Type B pancreatic cell (in vitro differentiated cells): ENCODE measurements around the gene PRKAA2. TPM values are rescaled to one million over a fixed set of nuclear protein-coding genes. Genes with fewer than 3 reads are reported as not detected.

Experiments
- DNase-seq: peaks from one replicate; pipeline ENCODE4 v3.0.0; 2021; ENCODE audit warnings: mixed read lengths; ENCODE audit not compliant: unreplicated experiment; ENCODE audit errors: extremely low spot score
- H3K27ac Mint-ChIP-seq: 2 replicates; pipeline ENCODE4 v1.8.0; 2021; ENCODE audit warnings: mild to moderate bottlenecking, mixed read lengths
- H3K27me3 Mint-ChIP-seq: 2 replicates; pipeline ENCODE4 v1.8.0; 2021; ENCODE audit warnings: mixed read lengths
- H3K36me3 Mint-ChIP-seq: 2 replicates; pipeline ENCODE4 v1.8.0; 2021; ENCODE audit warnings: mixed read lengths
- H3K4me1 Mint-ChIP-seq: one replicate; pipeline ENCODE4 v1.8.0; 2021; ENCODE audit warnings: mixed read lengths; ENCODE audit not compliant: unreplicated experiment
- H3K4me3 Mint-ChIP-seq: 2 replicates; pipeline ENCODE4 v1.8.0; 2021; ENCODE audit warnings: mild to moderate bottlenecking, mixed read lengths
- H3K9me3 Mint-ChIP-seq: 2 replicates; pipeline ENCODE4 v1.8.0; 2021; ENCODE audit warnings: mixed read lengths
- total RNA-seq: library from RNA; stranded (reverse); gene quantifications from 2 replicates; pipeline ENCODE4 v1.2.1, GENCODE V29; 2021; ENCODE audit warnings: low replicate concordance
- TF ChIP-seq, protein P1 (sequence below): fragments of 200-600 bp; sonication (generic); conservative IDR thresholded peaks from 2 replicates; pipeline ENCODE4 v1.5.0; 2021; ENCODE audit warnings: antibody characterized with exemption, mild to moderate bottlenecking

Gene PRKAA2
- total RNA-seq, 1 donor from 2014 or later, result 6.4 TPM

DNA sequence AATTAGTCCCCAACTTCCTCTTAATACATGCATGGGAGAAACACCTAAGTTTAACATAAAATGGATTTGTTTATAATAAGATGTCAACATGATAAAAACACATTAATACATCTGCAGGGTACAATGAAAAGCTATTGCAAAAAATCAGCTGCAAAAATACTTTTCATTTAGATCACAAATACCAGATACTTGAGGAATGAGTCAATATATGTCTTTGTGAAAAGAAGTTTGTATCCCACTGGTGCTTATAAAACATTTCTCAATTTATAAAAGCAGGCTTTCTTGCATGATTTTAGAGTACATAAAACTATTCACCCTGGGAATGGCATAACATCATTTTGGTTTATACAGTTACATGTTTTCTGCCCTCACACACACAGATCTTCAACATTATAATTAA is 18.6 kb upstream of the PRKAA2 start:
- Mint-ChIP-seq H3K4me1 (no peaks in the 10 kb centered on the region), H3K27me3 (peaks cover 5% of the 10 kb centered on the region), H3K9me3 (no peaks in the 10 kb centered on the region), H3K4me3 (no peak overlapping the region), H3K36me3 (no peaks in the 10 kb centered on the region), H3K27ac (no peak overlapping the region)
- TF ChIP-seq, protein P1, sequence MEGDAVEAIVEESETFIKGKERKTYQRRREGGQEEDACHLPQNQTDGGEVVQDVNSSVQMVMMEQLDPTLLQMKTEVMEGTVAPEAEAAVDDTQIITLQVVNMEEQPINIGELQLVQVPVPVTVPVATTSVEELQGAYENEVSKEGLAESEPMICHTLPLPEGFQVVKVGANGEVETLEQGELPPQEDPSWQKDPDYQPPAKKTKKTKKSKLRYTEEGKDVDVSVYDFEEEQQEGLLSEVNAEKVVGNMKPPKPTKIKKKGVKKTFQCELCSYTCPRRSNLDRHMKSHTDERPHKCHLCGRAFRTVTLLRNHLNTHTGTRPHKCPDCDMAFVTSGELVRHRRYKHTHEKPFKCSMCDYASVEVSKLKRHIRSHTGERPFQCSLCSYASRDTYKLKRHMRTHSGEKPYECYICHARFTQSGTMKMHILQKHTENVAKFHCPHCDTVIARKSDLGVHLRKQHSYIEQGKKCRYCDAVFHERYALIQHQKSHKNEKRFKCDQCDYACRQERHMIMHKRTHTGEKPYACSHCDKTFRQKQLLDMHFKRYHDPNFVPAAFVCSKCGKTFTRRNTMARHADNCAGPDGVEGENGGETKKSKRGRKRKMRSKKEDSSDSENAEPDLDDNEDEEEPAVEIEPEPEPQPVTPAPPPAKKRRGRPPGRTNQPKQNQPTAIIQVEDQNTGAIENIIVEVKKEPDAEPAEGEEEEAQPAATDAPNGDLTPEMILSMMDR, result no peak
- no peak for DNase-seq

DNA sequence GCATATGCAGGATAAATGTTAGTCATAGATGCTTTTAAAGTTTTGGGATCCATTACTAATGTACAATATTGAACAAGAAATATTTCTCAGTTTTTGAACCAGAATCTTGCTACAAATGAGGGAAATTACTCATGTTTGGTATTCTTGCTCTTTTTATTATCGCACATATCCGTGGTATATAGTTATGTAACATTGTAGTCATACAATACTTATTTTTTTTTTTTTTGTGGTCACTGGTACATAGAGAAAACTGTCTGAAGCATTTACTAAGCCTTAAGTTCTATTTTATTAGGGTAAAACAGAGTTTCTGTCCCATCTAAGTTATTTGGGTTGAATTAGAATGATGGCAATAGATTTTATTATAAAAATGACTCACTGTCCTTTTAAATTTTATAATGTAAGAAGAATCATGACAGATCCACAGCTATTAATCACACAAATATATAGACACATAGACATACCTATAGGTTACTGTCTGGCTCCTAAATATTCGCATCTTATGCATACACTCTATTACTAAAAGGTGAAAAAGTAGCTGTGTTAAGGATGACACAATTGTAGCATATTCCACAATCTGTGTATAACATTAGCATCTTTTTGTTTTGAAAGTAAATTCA is 18.0 kb upstream of the PRKAA2 start:
- peaks cover 5% of the 10 kb centered on the region for H3K27me3 Mint-ChIP-seq
- no peaks in the 10 kb centered on the region for H3K4me1 Mint-ChIP-seq
- H3K9me3 Mint-ChIP-seq, result no peaks in the 10 kb centered on the region
- no peak for DNase-seq
- H3K4me3 Mint-ChIP-seq, result no peak overlapping the region
- no peak overlapping the region for H3K27ac Mint-ChIP-seq
- TF ChIP-seq, protein P1, result no peak
- no peaks in the 10 kb centered on the region for H3K36me3 Mint-ChIP-seq

DNA sequence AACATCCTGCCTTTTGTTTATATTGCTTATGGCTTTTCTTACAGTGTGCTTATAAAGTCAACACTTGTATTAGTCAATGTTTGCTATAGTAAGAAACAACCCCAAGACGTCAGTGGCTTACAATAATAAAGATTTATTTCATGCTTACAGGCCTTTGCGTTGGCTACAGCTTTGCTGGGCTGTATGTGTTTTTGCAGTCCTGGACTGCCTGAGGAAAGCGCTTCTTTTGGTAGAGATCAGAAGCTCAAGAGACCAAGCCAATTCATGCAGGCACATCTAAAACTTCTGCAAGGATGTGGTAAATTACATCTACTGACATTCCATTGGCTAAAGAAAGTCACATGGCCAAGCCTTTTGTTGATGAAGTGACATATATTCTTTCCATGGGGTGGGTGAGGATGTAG is 17.5 kb upstream of the PRKAA2 start:
- TF ChIP-seq, protein P1, result no peak
- Mint-ChIP-seq H3K27me3 (peaks cover 5% of the 10 kb centered on the region), H3K36me3 (no peaks in the 10 kb centered on the region), H3K27ac (no peak overlapping the region), H3K4me3 (no peak overlapping the region), H3K4me1 (no peaks in the 10 kb centered on the region), H3K9me3 (no peaks in the 10 kb centered on the region)
- DNase-seq, result no peak

DNA sequence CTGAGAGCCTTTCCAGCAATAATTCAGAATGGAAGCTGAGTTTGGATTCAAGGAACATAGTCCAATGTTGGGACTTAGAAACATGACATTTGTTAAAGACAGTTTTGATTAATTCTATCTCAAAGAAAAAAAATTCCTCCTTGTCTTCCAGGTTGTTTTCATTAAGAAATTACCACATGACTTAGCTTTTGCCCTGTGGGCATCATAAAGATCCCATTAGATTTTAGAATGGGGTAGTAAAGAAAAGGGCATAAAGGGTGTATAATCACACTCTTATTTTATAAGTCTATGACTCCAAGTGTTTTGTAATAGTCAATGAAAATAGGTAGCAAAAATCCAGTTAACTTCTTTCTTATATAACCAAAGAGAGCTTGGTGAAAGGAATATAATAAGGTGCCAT is 14.3 kb upstream of the PRKAA2 start:
- H3K4me3 Mint-ChIP-seq, result no peak overlapping the region
- no peak overlapping the region for H3K27ac Mint-ChIP-seq
- no peaks in the 10 kb centered on the region for H3K27me3 Mint-ChIP-seq
- TF ChIP-seq, protein P1, result no peak
- no peak for DNase-seq
- H3K4me1 Mint-ChIP-seq, result no peaks in the 10 kb centered on the region
- no peaks in the 10 kb centered on the region for H3K36me3 Mint-ChIP-seq
- H3K9me3 Mint-ChIP-seq, result no peaks in the 10 kb centered on the region

DNA sequence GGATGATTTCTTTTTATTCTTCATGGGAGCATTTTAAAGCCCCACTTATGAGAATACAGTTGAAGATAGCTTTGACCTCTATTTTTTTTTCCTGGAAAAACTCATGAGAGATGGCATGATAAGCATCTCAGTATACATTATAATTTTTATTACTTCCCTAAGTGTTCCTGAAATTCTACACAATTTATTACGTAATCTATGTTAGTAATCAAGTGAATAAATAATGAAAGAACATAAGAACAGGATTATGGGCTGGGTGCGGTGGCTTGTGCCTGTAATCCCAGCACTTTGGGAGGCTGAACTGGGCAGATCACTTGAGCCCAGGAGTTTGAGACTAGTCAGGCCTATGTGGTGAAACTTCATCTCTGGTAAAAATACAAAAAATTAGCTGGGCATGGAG is 13.2 kb upstream of the PRKAA2 start:
- no peak overlapping the region for H3K4me3 Mint-ChIP-seq
- no peaks in the 10 kb centered on the region for H3K36me3 Mint-ChIP-seq
- TF ChIP-seq, protein P1, result no peak
- H3K4me1 Mint-ChIP-seq, result no peaks in the 10 kb centered on the region
- no peak overlapping the region for H3K27ac Mint-ChIP-seq
- no peaks in the 10 kb centered on the region for H3K27me3 Mint-ChIP-seq
- DNase-seq, result no peak
- H3K9me3 Mint-ChIP-seq, result no peaks in the 10 kb centered on the region

DNA sequence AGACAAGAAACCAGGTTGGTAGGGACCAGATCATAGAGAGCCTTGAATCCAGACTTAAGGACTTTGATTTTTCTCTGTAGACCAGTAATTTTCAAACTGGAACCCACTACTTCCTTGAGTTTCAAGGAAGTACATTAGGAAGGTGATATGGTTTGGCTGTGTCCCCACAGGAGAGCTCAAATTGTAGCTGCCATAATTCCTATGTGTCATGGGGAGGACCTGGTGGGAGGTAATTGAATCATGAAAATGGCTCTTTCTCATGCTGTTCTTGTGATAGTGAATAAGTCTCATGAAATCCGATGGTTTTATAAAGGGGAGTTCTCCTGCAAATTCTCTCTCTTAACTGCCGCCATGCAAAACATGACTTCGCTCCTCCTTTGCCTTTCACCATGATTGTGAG is 10.1 kb upstream of the PRKAA2 start:
- Mint-ChIP-seq H3K4me3 (no peak overlapping the region), H3K27me3 (peaks cover 4% of the 10 kb centered on the region), H3K9me3 (no peaks in the 10 kb centered on the region), H3K36me3 (no peaks in the 10 kb centered on the region), H3K27ac (no peak overlapping the region), H3K4me1 (peaks cover 5% of the 10 kb centered on the region)
- TF ChIP-seq, protein P1, result no peak
- DNase-seq, result no peak
